HG03442 (cell line): ENCODE results near the gene PAK1IP1.
A peak's percentile ranks its signal among the peaks of the same experiment; 100 is the strongest.
"Not testable (repeated sequence)": the region's sequence is repeated elsewhere in the genome, so short reads cannot be mapped to it uniquely, and the experiment has no call there.

Experiments
- ATAC-seq: cut with Tn5 transposase; IDR thresholded peaks from one replicate; pipeline ENCODE4 v1.9.1; 2021; ENCODE audit warnings: mild to moderate bottlenecking, moderate library complexity; ENCODE audit not compliant: unreplicated experiment

PAK1IP1 gene

DNA sequence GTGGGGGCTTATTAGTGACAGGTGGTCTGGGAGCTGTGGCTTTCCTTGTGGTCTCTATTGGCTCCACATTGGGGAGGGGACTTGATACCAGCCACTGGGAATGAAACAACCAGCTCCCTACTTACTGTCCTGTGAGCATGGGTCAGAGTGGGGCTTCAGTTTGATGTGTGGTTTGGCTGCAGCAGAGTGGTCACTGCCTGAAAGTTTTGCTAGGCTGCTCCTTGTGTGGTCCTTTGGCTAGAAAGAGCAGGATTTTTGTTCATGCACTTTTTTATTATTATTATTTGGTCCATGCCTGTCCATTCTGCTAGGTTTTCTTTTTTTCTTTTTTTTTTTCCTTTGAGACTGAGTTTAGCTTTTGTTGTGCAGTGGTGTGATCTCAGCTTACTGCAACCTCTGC is 45.3 kb downstream of the PAK1IP1 start:
- no peak for ATAC-seq

DNA sequence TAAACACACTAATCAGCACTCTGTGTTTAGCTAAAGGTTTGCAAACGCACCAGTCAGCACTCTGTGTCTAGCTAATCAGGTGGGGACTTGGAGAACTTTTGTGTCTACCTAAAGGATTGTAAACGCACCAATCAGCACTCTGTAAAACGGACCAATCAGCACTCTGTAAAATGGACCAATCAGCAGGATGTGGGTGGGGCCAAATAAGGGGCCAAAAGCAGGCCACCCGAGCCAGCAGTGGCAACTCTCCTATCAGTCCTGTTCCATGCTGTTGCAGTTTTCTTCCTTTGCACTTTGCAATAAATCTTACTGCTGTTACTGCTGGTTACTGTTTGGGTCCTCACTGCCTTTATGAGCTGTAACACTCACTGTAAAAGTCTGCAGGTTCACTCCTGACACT is 46.9 kb downstream of the PAK1IP1 start:
- not testable (repeated sequence) for ATAC-seq

DNA sequence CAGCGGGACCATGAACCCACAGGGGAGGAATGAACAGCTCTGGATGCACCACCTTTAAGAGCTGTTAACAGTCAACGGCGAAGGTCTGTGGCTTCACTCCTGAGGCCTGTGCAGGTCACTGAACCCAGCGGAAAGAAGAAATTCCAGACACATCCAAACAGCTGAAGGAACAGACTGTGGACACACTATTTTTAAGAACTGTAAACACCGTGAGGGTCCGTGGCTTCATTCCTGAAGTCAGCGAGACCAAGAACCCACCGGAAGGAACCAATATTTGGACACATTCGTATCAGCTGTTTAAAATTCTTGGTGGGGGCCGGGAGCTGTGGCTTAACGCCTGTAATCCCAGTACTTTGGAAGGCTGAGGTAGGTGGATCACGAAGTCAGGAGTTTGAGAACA is 47.5 kb downstream of the PAK1IP1 start:
- ATAC-seq = no peak

DNA sequence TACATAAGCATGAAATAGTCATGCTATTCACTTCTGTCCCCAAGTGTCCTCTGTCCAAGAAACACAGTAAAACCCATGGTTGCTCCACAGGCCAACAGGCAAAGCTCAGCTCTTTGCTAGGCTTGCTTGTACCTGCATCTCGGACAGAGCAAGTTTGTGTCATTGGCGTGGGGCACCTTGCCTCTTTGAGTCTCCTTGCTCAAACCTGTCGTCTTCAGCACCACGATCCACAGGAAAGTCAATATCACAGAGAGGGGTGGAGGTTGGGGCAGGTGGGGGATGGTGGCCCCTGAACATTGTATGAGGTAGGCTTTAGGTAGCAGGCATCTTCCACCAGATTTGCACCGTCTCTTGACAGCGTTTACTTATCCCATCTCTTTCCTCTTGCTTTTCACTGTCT is 48.7 kb downstream of the PAK1IP1 start:
- ATAC-seq = no peak

DNA sequence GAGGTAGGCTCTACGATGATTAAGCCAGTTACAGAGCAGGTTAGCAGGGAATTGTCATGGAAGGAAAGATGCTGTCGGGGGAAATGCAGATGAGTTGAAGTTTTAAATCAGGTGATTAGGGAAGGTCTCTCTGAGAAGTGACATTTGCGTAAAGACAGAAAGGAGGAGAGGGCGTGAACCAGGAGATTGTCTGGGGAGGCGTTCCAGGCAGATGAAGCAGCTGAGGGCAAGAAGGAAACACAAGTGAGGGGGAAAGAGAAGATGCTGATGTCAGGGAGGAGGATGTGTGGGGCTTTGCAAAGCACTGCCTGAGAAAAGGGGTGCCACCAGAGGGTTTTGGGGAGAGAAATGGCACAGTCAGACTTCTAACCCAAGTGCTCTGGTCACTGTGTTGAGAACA is 50.3 kb downstream of the PAK1IP1 start:
- ATAC-seq = no peak

DNA sequence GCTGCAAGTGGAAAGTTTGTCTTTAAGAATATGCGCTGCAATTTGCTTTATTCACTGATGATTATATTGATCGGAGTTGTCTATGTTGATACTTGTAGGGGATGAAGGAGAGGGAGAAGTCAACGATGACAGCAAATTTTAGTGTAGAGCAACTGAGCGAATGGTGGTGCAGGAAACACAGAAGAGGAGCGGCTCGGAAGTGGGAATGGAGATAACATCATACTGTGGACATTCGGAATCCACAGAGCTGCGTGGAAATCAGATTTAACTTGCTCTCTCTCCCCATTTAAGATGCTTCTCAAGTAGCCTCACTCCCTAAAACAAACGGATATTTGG is 52.1 kb downstream of the PAK1IP1 start:
- ATAC-seq = no peak

DNA sequence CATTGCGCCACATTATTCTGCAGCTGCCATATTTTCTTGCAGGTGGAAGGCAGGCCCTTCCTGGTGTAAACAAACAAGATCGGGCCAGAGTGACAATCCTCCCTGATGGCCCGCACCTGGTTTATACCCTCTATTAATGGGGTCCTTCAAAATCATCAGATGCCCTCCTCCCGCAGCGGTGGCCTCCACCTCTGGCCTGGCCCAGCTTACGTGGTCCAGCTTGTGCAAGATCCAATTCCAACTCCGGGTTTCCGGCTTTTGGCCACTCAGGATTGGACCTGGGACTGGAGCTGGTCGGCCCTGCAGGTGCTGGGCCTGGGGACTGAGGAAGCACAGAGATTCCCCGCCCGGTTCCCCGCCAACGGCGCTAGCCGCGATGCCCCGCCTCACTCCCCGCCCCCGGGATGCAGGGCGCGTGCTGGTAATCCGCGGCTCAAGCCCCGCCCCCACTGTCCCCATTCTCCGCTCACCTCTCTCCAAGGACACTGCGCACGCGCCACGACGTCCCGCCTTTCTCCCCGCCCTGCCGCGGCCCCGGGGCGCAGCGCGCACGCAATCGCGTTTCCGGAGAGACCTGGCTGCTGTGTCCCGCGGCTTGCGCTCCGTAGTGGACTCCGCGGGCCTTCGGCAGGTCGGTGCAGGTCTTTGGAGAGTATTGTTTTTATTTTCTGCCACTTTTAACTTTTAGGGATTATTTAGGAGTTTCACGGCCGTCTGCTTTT is 52.6 kb downstream of the PAK1IP1 start, which contains the start of gene TMEM14B:
TMEM14B (plus strand) TSS at position 555 of the 722 bp plus-strand sequence. CDS start 1,441 bp downstream, outside the sequence.
- ATAC-seq = peak; percentile 91

DNA sequence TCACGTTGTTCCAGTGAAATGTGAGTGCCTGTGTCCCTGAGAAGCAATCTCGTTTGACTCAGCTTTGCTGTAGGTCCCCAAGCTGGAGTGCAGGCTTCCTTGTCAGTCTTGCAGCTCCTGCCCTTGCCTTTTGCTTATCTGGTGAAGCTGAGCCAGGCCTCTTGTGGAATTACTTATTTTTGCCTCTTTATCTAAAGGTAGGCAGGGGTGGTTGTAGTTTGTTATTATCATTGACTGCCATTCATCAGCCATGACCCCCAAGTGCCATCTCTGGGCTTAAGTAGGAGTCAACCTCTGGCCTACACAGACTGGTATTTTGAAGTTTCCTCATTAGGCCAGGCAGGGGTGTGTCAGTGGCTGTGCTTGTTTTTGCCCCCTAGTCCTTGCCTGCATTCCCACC is 55.0 kb downstream of the PAK1IP1 start:
- no peak for ATAC-seq

DNA sequence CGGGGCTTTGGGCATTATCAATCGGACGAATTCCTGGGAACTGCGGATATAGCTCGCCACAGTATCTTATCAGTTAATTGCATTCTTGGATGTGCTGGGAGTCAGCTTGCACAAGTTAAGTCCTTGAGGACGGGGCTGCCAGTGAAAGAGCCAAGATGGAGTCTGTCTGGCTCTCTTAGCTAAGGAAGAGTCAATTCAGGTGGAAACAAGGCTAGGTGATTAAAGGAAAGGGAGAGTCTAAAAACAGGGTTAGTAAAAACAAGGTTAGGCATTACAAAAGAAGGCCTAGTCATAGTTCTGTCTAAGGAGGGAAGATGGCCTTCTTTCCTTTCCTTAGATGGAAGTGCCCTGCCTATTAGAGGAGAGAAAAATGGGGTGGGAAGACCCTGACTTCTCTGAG is 55.8 kb downstream of the PAK1IP1 start:
- not testable (repeated sequence) for ATAC-seq

DNA sequence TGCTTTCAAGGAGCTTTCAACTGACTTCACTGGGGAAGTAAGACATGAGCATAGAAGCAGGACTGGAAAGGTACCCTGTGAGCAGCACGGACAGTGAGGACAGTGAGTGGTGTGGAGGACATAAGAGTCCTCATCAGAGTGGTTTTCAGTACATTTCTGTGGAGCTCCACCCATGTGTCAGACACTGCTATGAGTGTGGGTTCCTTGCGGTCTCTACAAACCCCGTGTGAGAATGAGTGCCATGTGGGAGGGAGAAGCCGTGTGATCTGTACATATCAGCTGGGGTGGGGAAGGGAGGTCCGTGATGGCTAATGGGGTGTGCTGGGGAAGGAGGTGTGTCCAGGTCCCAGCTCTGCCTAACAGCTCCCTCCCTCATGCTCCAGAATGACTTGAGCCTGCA is 57.0 kb downstream of the PAK1IP1 start:
- ATAC-seq = not testable (repeated sequence)

DNA sequence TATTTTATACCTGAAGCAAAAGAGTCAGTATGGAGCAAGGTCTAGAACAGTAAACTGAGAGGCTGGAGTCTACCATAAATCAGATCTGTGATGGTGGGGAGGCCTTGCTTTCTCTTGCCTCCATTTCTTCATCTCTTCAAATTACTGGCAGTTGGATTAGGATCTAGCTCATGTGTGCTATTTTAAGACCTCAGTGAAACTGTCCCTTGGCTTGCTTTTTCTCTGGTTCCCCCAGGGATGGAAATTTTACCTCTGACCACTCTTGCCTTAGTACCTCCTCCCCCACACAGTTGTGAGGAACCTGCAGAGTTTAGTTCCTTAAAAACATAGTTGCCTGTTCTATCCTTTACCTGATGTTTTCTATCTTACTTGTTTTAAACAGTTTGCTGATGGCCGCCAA is 61.3 kb downstream of the PAK1IP1 start:
- ATAC-seq = no peak
